ENCODE measurements around the gene FHL3. TPM values are rescaled to one million over a fixed set of nuclear protein-coding genes. Genes with fewer than 3 reads are reported as not detected.
A peak's percentile ranks its signal among the peaks of the same experiment; 100 is the strongest.

FHL3 gene
- polyA plus RNA-seq, 2 of the 4 experiments (the other 2 are of a cell fraction): 1.4 to 5.4 TPM

DNA sequence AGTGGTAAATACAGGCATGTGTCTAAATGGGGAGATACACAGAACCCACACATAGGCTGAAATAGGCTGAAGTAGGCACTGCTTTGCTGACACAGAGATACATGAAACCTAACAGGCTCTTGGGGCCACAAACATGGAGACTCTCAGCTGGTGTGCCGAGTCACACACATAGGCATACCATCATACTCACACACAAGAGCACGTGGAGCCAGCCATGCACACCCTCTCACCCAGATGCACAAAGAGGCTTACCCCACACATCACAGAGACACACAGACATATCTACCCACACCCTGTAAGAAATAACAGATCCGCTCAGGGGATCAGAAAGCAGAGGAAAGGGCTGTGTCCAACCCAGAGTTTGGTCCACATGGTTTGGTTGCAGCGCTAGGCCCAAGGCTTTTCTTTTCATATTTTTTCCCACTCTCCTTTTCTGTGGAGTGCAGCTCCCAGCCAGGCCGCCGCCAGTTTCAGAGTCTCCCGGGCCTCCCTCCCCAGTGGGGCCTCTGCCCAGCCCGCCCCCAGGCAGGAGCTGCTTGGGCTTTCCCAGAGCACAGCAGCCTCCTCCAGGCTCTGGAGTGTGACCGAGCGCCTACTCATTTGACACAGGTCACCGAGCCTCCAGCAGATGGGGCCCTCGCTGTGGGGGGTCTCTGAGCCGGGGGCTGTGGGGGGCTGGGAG is 45.2 kb upstream of the FHL3 start:
- POLR2A ChIA-PET: no interaction called here
- Histone ChIP-seq H3K4me3 (no peak overlapping the region), H3K4me2 (no peak overlapping the region), H3K9me3 (no peaks in the 10 kb centered on the region), H3K4me1 (peaks cover 5% of the 10 kb centered on the region; the same call in 2 of the 3 replicates), H3K27ac (no peak overlapping the region)
- CTCF ChIA-PET: no interaction called here
- FAIRE-seq (no peak), ATAC-seq (no peak), DNase-seq (ENCODE audit: low read depth in 1 of 2, low spot score in 1 of 2) (no peak)
- 74% methylated on average over 9 of the region's 13 CpGs for WGBS (ENCODE audit: missing lambda C conversion rate)
- no peak for TF ChIP-seq CBX2 (IDR thresholded peaks at IDR 0.05; ENCODE audit: borderline replicate concordance, low read depth)
- TF ChIP-seq CBX8 (IDR thresholded peaks at IDR 0.05): no peak
- TF ChIP-seq, protein P1, sequence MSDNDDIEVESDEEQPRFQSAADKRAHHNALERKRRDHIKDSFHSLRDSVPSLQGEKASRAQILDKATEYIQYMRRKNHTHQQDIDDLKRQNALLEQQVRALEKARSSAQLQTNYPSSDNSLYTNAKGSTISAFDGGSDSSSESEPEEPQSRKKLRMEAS (IDR thresholded peaks at IDR 0.05): no peak
- no peak for TF ChIP-seq CHD4 (IDR thresholded peaks at IDR 0.05; ENCODE audit: borderline replicate concordance)
- TF ChIP-seq, protein P2, sequence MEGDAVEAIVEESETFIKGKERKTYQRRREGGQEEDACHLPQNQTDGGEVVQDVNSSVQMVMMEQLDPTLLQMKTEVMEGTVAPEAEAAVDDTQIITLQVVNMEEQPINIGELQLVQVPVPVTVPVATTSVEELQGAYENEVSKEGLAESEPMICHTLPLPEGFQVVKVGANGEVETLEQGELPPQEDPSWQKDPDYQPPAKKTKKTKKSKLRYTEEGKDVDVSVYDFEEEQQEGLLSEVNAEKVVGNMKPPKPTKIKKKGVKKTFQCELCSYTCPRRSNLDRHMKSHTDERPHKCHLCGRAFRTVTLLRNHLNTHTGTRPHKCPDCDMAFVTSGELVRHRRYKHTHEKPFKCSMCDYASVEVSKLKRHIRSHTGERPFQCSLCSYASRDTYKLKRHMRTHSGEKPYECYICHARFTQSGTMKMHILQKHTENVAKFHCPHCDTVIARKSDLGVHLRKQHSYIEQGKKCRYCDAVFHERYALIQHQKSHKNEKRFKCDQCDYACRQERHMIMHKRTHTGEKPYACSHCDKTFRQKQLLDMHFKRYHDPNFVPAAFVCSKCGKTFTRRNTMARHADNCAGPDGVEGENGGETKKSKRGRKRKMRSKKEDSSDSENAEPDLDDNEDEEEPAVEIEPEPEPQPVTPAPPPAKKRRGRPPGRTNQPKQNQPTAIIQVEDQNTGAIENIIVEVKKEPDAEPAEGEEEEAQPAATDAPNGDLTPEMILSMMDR (IDR thresholded peaks at IDR 0.05): no peak

DNA sequence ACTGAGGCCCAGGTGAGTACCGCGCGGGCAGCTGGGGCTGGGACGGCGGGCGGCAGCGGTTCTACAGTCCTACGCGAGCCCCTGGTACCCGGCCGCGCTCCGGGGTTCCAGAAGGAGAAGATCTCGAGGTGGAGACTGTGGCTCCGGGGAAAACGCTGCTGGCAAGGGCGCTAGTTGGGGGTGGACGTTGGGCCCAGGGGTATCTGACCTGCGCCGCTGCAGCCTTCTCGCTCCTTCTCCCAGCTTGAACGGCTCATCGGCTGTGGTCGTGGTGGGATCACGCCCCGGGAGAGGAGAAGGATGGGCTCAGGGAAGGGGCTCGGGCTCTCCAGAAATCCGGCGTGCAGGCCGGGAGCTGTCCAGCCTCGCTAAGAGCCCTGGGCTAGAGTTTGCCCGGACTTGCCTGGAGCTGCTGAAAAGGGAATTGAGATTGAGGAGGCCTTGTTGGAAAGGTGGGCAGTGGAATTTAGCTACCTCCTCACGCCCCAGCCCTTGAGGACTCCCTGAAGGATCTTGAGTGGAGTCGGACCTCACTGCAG is 42.4 kb upstream of the FHL3 start:
- CTCF ChIA-PET: interaction anchor here (1.2 to 1.4 kb wide), 3 partner anchors 10 to 25 kb away, joined by 3 to 5 read pairs (median 3); no protein-coding TSS in a partner anchor
- Histone ChIP-seq H3K4me3 (peak overlapping the region; percentile 59), H3K4me2 (peak overlapping the region; percentile 99), H3K4me1 (peaks cover 18% of the 10 kb centered on the region; the same call in 2 of the 3 replicates), H3K9me3 (no peaks in the 10 kb centered on the region), H3K27ac (peak overlapping the region in 1 of 2 experiments; percentile 61; a peak in 1 of 6 replicates)
- WGBS (ENCODE audit: missing lambda C conversion rate): 85% methylated on average over 16 of the region's 34 CpGs
- no peak for FAIRE-seq
- DNase-seq (ENCODE audit: low read depth in 1 of 2, low spot score in 1 of 2): no peak
- no peak for TF ChIP-seq EHMT2 (IDR thresholded peaks at IDR 0.05; ENCODE audit: low read depth)
- TF ChIP-seq, protein P3, sequence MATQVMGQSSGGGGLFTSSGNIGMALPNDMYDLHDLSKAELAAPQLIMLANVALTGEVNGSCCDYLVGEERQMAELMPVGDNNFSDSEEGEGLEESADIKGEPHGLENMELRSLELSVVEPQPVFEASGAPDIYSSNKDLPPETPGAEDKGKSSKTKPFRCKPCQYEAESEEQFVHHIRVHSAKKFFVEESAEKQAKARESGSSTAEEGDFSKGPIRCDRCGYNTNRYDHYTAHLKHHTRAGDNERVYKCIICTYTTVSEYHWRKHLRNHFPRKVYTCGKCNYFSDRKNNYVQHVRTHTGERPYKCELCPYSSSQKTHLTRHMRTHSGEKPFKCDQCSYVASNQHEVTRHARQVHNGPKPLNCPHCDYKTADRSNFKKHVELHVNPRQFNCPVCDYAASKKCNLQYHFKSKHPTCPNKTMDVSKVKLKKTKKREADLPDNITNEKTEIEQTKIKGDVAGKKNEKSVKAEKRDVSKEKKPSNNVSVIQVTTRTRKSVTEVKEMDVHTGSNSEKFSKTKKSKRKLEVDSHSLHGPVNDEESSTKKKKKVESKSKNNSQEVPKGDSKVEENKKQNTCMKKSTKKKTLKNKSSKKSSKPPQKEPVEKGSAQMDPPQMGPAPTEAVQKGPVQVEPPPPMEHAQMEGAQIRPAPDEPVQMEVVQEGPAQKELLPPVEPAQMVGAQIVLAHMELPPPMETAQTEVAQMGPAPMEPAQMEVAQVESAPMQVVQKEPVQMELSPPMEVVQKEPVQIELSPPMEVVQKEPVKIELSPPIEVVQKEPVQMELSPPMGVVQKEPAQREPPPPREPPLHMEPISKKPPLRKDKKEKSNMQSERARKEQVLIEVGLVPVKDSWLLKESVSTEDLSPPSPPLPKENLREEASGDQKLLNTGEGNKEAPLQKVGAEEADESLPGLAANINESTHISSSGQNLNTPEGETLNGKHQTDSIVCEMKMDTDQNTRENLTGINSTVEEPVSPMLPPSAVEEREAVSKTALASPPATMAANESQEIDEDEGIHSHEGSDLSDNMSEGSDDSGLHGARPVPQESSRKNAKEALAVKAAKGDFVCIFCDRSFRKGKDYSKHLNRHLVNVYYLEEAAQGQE (IDR thresholded peaks at IDR 0.05): peak; percentile 46; the same call in 1 of the 2 replicates
- no peak for TF ChIP-seq NR3C1 (IDR thresholded peaks at IDR 0.05)
- ATAC-seq: no peak
- POLR2A ChIA-PET: interaction anchor here (0.5 kb wide), 1 partner anchor 108 kb away, joined by 3 read pairs; no protein-coding TSS in a partner anchor

DNA sequence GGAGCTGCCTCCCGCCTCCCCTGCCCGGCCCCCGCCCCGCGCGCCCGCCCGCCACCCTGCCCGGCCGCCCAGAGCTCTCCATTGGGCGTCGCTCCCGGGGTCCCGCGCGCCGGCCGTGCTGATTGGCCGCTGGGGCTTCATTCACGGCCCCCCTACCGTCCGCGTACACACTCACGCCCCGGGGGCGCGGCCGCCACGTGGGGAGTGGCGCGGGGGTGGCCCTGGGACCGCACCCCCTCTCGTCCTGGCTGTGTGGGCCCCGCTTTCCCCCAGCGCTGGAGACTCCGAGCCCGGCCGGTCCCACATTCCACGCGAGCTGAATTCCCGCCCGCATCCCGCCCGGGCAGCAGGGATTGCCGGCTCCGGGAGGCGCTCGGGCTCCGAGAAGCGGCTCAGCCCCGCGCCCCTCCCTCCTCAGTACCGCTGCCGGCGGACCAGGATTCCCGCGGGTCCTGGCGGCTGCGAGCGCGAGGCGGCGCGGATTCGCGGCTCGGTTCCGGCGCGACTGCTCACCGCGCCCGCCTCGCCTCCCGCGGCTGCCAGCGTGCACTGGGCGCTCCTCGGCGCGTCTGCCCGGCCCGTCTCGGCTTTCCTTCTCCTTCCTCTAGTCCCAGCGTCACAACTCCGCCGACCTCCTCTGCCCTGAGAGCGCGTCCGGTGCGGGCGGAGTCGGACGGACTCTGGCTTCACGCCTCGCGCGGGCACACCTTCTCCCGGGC is 41.7 kb upstream of the FHL3 start:
- TF ChIP-seq, protein P1 (IDR thresholded peaks at IDR 0.05): peak; percentile 78
- TF ChIP-seq, protein P4, sequence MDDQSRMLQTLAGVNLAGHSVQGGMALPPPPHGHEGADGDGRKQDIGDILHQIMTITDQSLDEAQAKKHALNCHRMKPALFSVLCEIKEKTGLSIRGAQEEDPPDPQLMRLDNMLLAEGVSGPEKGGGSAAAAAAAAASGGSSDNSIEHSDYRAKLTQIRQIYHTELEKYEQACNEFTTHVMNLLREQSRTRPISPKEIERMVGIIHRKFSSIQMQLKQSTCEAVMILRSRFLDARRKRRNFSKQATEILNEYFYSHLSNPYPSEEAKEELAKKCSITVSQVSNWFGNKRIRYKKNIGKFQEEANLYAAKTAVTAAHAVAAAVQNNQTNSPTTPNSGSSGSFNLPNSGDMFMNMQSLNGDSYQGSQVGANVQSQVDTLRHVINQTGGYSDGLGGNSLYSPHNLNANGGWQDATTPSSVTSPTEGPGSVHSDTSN (IDR thresholded peaks at IDR 0.05): peak; percentile 28; the same call in 1 of the 2 replicates
- TF ChIP-seq HOXA7 (CRISPR knock-in tag; IDR thresholded peaks at IDR 0.05): no peak
- peak overlapping the region; percentile 59 for H3K4me3 ChIP-seq
- POLR2A ChIA-PET: interaction anchor here (0.5 to 0.6 kb wide), 2 partner anchors 108 to 429 kb away, joined by 3 to 4 read pairs; no protein-coding TSS in a partner anchor
- peak overlapping the region in 1 of 2 experiments; percentile 61; a peak in 3 of 6 replicates for H3K27ac ChIP-seq
- H3K9me3 ChIP-seq: no peaks in the 10 kb centered on the region
- peak; percentile 65 to 68 for DNase-seq (ENCODE audit: low read depth in 1 of 2, low spot score in 1 of 2)
- H3K4me1 ChIP-seq: peaks cover 18% of the 10 kb centered on the region; the same call in 2 of the 3 replicates
- CTCF ChIA-PET: interaction anchor here (1.3 to 1.9 kb wide), 2 partner anchors 11 to 25 kb away, joined by 4 to 5 read pairs; no protein-coding TSS in a partner anchor
- WGBS (ENCODE audit: missing lambda C conversion rate): 11% methylated on average over 19 of the region's 99 CpGs
- ATAC-seq: peak; percentile 77 to 91
- FAIRE-seq: no peak
- peak overlapping the region; percentile 99 for H3K4me2 ChIP-seq
